OCI-M2 (cell line): Measurements from ENCODE around the gene LHFPL6.
"Not testable (repeated sequence)": the region's sequence is repeated elsewhere in the genome, so short reads cannot be mapped to it uniquely, and the experiment has no call there.

Source experiments
- DNase-seq: peaks from one replicate; lab custom pipeline; 2025; ENCODE audit not compliant: unreplicated experiment; lab: John Stamatoyannopoulos, UW

The LHFPL6 gene

GRCh38 chr13:39364947-39365468 lies 238.0 kb downstream of the LHFPL6 start:
- DNase-seq, result no peak

- no peak for DNase-seq
These were observed 239.6 kb downstream of the LHFPL6 start for GRCh38 chr13:39363382-39363772.

GRCh38 chr13:39362652-39363381 lies 240.2 kb downstream of the LHFPL6 start:
- DNase-seq, result no peak

DNA sequence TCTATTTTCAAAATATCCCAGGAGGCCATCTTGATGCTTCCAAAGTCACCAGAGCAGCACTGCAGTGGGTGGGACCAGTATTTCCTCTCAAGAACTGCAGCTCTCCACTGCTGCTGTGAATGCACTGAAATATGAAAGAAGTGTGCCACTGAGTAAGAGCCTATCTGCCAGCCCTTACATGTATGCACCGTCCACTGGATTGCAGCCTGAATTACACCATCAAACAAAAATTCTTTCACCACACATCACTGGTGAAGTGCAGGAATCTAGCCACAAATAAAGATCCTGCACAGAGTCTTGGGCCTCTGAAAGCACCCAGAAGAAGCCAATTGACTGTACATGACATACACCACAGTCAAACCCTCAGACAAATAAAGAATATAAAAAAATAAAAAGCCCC lies 249.0 kb downstream of the LHFPL6 start:
- no peak for DNase-seq

DNA sequence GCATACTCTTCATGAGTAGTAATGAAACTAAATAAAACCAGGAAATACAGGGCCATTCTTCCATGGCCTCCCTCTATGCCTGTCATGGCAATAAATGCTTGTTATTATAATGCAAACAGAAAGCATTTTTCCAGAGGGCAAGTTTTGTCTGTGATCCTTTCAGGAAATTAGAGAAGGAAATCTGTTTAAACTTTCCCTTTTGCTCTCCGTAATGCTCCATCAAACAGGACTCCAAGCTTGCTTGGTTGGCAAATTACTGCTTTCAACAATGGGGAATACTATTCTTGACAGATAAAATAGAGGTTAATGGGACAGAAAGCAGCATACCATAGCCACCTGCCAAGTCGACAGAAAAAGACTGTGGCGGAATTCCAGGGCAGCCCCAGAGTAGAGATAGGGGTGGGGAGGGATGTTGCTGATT lies 252.5 kb downstream of the LHFPL6 start:
- DNase-seq, result no peak

DNA sequence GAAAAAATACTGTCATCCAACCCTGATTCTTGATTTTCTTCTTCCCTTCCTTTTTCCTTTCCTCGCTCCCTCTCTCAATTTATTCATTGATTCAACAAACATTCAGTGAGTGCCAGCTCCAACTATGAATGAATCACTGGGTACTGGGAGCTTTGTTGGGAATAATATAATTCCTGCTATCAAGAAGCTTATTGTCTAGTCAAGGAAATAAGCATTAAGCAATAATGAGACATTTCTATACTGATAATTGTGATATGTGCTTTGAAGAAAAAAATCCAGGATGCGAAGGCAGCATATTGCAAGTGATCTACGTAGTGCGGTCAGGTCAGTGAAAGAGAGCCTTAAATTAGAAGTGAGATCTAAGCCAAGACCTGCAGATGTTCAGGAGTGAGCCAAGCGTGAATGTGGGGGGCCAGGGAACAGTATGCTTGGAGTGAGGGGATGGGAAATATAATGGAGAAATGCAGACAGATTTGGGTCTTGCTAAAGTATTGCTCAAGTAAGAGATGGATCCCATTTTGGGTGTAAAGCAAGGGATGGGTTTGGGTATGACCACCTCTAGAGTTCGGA lies 253.5 kb downstream of the LHFPL6 start:
- no peak for DNase-seq

DNA sequence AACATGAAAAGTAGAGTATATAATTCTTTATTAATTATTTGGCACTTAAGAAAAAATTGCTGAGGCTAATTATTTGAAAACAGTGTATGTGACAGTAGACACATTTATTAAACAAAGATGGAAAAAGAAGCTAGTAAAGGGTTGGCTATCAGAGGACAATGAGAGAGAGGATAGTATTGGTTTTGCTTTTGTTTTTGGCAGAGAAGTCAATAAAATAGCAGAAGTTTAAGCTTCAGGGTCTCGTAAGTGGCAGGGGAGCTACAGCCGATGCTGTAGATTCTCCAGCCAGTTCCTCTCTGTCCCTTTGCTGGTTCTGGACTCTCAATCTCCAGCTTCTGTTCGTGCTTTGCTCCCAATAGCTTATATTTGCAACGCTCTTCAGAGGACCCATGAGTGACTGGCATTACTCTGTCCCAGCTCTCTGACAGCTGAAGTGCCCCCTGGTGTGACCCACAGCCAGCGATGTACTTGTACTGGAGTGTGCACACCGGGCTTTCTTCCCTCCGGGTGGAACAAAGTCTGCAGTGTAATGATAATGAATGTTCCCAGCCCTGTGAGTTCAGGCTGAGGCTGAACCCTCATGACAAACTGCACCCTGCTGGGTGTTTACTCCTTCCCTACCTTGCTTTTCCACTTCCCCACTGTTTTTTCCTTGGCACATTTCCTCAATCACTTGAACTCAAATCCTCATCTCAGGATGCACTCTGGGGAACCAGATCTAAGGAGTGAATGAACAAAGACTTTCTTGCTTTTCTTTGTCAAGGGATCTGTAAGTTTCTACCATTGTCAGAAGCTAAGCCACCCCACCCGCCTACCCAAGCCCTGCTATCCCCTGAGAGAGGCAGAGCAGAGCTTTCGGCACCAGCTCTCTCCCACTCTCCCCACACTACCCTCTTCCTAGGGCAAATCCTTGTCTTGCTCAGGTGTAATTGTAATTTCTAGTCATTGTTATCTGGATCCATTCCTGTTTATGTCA lies 254.8 kb downstream of the LHFPL6 start:
- DNase-seq, result no peak

GRCh38 chr13:39345982-39346381 lies 257.0 kb downstream of the LHFPL6 start:
- DNase-seq, result no peak

- no peak for DNase-seq
These were observed 261.7 kb downstream of the LHFPL6 start for GRCh38 chr13:39341251-39341650.

- DNase-seq, result not testable (repeated sequence)
These were observed 264.9 kb downstream of the LHFPL6 start for GRCh38 chr13:39338114-39338513.

DNA sequence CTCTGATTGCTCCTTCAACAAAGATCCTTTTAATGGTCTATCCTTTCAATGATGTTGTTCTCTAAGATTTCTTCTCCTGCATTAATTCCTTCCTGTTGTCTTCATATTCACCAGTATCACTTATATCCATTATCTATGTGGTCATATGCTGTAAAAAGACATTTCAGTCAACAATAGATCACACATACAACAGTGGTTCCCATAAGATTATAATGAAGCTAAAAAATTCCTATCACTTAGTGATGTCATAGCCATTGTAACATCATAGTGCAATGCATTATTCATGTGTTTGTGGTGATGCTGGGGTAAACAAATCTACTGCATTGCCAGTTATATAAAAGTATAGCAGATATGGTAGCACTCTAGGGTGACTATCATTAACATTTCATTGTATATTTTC lies 266.1 kb downstream of the LHFPL6 start:
- DNase-seq, result no peak

GRCh38 chr13:39336207-39336606 lies 266.8 kb downstream of the LHFPL6 start:
- DNase-seq, result no peak

DNA sequence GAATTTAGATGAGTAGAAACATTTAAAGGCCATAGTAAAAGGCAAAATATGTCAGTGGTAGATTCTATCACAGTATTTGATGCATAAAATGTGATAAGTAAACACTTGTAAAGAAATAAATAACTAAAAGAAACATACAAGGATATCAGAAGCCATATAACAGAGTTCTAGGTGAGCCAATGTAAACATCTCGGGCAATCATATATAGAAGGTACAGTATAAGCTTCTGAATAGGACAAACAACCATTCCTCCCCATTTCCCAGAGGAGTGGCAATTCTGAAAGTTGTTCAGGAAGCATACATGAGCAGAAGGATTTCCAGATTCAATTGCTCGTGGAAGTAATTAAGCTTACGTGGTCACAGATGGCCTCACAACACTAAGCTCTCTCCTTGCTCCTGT lies 267.3 kb downstream of the LHFPL6 start:
- DNase-seq, result no peak

DNA sequence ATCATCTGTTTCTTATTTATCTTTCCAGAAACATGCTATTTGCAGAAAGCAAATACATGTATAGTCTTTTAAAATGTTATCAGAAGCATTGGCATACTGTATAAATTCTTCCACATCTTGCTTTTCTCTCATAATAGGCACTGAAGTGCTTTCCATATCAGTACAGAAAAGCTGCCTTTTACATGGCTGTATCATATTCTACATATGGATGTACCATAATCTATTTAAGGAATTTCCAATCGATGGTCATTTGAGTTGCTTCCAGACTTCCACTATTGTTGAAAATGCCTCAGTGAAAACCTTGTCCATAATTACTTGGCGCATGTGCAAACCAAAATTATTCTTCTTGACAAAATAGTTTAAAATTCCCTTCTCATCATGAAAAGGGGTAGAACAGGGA lies 272.5 kb downstream of the LHFPL6 start:
- DNase-seq, result no peak

- no peak for DNase-seq
These were observed 273.8 kb downstream of the LHFPL6 start for GRCh38 chr13:39329182-39329639.

DNA sequence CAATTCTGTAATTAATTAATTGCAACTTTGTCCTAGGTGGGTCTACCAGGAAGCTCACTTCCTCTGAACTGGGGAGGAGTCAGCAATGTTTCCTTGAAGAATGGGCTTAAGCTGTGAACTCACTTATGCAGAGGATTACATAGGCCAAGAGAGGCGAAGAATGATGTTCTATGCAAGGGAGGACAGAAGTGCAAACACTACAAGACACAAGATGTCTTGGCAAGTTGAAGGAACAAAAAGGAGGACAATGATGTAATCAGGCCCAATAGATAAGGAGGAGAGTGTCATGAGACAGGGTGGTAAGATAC lies 275.9 kb downstream of the LHFPL6 start:
- DNase-seq, result no peak

DNA sequence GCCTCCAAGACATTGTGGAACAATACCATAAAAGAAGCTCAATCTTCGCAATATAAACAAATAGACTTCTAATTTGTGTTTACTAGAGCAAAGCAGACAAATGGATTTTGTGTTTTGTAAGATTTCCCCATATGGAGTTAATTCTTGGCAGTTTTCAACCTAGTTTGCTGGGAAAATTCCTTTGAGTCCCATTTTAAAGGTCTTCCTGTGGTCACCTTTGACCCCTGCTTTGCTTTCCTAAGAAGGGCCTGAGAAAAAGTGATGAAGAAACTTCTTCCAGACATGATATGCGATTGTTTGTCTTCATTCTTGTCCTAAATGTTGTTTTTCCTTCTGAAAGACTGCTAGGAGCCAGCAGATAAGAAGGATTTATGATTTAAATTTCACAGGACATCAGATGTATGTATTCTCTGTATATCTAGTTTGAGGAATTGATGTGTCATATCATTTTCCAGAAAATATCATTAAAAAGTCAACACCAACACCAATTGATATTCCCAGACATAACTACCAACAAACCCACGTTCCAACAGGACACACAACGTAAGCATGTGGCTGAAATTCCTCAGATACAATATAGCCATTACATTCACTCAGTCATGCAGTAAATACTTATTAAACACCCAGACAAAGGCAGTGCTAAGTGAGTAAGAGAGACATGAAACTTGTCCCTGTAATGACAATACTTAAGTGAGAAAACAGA lies 276.4 kb downstream of the LHFPL6 start:
- no peak for DNase-seq

GRCh38 chr13:39324806-39325311 lies 278.1 kb downstream of the LHFPL6 start:
- no peak for DNase-seq

DNA sequence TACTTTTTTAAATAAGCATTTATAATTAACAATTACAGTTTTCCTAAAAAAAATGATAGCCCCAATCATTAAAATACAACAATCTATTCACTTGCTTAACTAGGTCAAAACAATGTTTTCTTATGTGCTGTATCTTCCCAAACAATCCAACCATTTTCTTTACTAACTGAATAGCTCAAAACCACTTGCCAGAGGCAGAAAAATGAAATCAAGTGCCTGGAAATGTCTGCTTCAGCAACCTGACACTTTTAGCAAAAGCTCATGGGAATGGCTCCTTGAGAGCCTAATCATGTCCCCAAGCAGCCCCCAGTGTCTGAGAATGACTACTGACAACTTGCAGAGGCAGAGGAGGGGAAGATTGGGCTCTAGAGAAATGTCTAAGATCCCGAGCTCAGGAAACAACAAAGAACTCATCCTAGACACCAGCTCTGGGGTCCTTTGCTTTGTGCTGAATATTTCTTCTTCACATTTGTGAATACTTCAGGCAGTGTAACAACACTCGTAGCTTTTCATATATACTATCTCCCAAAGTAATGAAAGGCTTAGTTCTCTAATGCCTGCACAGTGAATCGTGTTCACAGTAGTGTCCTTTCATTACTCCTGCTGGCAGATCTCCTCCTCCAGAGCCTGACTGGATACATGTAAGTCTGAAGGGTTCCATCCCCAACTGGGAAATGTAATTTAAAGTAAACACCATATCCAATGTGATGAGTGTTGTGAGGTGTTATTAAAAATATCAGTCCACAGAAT lies 280.0 kb downstream of the LHFPL6 start:
- DNase-seq, result no peak

DNA sequence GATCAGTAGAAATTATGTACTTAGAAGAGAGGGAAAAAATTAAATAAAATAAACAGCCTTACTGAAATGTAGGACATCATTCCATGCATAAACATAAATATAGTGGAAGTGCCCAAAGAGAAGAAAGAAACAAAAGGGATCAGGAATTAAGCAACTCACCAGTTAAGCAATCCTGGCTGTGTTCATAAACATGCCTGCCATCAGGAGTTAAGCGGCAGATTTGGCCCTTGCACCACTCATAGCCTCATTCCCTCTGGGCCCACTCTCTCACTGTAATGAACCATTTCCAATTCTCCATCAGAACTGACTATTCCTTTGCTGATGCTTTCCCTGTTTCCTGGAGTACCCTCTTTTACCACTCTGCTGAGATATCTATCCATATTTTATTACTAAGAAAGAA lies 281.4 kb downstream of the LHFPL6 start:
- no peak for DNase-seq
